HG03175 (cell line): ENCODE measurements around the gene SMAD7.
"Not testable (repeated sequence)": the region's sequence is repeated elsewhere in the genome, so short reads cannot be mapped to it uniquely, and the experiment has no call there.

Source experiments
- ATAC-seq: cut with Tn5 transposase; IDR thresholded peaks from one replicate; pipeline ENCODE4 v1.9.1; 2021; ENCODE audit warnings: mild to moderate bottlenecking, moderate library complexity; ENCODE audit not compliant: unreplicated experiment

Gene SMAD7

DNA sequence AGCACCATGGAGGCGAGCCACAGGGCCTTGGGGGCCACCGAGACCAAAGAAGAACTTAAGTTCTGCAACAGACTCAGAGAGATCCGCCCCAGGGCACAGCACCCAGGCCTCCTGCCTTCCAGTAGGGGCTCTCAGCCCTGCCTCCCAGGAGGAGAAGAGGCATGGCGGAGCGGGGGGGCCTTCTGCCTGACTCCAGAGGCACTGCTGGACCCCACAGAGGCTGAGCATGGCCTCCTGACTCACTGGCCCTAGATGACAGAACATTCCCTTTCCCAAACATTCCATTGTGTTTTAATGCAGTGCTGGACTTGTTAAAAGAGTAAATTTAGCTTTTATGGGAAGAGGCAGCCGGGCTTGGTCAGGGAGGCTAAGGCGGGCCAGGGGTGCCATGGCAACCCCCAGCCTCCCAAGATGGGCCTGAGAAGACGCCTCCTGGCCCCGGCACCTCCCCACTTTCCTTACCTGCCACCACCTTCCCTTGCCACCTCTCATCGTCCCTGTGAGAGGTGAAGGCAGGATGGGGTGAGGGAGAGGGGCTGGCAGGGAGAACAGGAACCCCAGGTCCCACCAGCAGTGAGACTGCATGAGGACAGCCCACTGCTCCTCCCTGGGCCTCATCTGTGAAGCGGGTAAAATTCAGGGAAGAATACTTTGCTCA lies 65.4 kb downstream of the SMAD7 start:
- no peak for ATAC-seq

DNA sequence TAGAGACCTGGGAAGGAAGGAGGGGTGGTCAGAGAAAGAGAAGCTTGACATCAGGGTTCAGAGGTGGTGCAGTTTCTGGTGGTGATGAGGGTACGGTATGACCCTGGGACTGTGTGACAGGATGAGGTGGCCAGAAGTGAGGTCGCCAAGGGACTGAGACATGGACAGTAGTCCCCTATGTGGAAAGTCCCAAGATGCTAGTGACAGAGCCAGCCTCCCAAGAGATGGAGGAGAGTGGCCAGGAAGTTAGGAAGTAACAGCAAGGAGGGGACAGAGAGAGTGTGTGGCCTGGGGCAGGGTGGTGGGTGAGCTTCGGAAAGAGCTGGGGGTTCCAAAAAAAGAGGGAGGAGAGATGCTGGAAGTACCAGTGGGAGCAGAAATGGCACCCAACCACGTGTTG lies 66.0 kb downstream of the SMAD7 start:
- ATAC-seq, result no peak

- ATAC-seq, result no peak
These were observed 66.5 kb downstream of the SMAD7 start for GRCh38 chr18:48884306-48884705.

DNA sequence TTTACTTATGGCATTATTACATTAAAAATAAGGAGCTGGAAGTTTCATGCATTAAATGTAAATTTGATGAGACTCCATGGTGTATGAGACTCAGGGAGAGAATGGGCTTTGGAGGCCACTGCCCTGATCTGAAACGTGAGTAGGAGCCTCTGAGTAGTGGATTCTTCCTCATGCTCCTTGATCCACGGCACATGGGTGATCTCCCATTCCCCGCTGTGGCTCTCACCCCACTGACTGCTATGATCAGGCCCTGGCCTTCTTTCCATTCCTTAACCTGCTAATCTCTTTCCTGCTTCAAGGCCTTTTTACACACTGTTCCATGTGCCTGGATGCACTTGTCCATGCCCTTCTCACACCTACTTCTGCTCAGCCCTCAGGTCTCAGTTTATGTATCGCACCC lies 68.4 kb downstream of the SMAD7 start:
- no peak for ATAC-seq

DNA sequence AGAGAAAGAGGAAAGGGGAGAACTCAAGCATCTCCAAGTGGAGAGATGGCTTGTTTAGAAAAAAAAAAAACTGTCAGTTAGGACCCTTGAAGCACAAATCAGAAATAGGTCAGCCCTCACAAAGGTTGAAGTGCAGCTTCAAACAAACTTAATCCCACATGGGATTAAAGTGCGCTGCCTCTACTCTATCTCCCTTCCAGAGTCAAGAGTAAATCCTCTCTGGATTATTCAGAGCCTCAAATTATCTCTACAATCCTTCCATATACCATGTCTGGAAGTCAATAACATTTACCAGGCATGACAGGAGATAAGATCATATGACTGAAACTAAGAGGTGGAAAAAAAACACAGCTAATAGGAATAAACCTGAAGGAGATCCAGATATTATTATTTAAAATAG lies 69.8 kb downstream of the SMAD7 start:
- no peak for ATAC-seq

DNA sequence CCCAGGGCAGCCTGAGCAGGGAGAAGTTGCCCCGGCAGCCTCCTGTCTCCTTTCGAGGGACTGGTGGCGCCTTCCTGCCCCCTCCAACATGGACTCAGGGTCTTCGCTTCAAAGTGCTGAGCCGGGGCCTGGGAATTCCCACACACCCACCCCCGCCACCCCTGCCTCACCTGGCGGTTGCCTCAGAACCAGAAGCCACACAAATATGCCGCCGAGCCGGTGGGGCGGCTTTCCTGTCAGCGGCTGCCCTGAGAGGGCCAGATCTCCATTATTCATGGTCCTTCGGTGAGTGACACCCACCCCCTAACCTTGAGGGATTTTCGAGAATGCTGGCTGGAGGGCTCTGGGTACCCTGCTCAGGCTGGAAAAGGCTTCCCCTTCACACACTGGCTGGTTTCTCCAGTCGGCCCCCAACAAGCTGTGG lies 71.7 kb downstream of the SMAD7 start:
- ATAC-seq, result no peak

GRCh38 chr18:48878471-48878870 lies 72.3 kb downstream of the SMAD7 start:
- no peak for ATAC-seq

GRCh38 chr18:48877941-48878340 lies 72.8 kb downstream of the SMAD7 start:
- no peak for ATAC-seq

DNA sequence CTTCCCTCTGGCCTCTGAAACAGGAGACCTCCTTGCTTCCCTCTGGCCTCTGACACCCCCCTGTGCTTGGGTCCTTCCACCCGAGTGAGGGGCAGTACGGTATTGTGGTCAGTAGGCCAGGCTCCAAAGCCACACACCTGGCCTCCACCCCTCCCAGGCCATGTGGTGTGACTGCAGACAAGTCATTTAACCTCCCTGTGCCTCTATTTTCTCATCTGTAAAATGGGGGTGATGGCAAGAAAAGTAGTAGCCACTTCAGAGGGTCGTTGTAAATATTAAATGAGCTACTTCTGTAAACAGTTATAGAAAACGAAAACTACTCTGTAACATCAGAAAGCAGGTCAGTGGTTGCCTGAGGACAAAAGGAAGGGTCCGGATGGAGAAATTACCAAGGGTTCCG lies 74.2 kb downstream of the SMAD7 start:
- ATAC-seq, result no peak

DNA sequence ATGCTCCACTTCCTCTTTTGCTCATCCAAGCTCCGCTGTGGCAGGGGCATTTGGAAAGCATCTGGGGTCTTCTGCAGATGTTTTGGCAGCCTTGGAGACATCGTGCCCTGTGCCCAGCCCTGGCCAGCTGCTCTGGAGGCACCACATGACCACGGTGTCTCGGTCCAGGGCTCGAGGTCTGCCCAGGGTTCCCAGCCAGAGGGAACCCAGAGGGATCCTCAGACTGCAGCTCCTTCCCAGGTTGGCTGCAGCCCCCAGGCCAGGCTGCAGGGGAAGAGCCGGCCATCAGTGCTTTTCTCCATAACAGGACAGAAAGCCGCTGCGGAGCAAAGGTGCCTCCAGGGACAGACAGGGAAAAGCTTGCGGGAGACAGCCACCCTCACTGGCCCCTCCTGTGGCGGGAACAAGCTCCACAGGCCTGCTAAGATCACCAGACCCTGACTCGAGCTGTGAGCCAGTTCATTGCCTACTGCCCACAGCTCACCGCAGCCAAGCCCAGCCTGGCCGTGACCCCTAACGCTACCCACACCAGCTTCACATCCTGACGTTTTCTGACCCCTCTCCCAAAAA lies 74.7 kb downstream of the SMAD7 start:
- ATAC-seq, result no peak

- no peak for ATAC-seq
These were observed 75.3 kb downstream of the SMAD7 start for GRCh38 chr18:48875314-48875941.

DNA sequence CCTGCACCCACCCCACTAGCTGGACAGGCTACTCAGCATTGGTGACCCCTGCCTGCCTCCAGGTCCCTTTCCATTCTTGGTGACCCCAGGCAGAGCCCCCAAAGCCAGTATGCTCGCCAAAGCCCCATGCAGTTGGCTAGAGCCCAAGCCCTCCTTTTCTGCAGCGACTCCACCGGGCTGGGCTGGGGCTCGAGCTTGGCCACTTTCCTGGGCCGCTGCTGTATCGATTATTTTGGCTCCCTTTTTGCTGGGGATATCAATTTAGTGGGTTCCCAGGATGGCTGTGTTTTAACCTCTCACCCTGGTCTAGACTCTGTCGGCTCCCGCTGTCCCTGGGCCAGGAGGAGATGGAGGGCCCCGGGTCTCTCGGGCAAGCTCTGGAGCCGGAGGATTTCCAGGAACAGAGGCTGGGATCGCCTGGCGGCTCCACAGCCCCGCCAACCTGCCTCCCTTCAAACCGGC lies 76.0 kb downstream of the SMAD7 start:
- ATAC-seq, result no peak

DNA sequence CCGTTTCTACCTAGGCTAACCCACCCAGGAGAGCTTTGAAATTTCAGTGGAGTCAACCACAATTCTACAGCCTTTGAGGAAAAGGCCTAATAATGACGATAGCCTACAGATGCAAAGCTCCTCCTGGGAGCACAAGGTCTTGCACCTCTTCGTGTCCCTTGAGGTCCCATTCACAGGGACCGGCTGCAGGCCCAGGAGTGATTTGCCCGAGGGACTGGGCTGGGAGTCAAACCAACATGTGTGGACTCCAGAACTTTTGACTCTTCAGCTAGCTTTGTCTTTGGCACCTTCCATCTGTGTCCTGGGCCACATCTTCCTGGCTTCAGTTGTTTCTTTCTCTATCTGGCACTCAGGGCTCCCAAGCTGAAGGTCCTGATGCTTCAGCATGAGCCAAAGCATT lies 76.5 kb downstream of the SMAD7 start:
- no peak for ATAC-seq

- no peak for ATAC-seq
These were observed 78.3 kb downstream of the SMAD7 start for GRCh38 chr18:48872234-48873145.

GRCh38 chr18:48871391-48872166 lies 79.2 kb downstream of the SMAD7 start:
- ATAC-seq, result no peak

- not testable (repeated sequence) for ATAC-seq
These were observed 79.8 kb downstream of the SMAD7 start for GRCh38 chr18:48870926-48871325.
